Activated CD4-positive, alpha-beta T cell treated with anti-CD3 and anti-CD28 coated beads, Interleukin-2, amount 50 U/mL, for 24 hours (primary cell): ENCODE measurements around the gene LHX1.

ENCODE experiments used
- DNase-seq, 2 donors: peaks; one replicate each; pipeline ENCODE4 v3.0.0-alpha.2; 2020; ENCODE audit warnings: low read depth in 1 of 2, low spot score in 1 of 2

The LHX1 gene

DNA sequence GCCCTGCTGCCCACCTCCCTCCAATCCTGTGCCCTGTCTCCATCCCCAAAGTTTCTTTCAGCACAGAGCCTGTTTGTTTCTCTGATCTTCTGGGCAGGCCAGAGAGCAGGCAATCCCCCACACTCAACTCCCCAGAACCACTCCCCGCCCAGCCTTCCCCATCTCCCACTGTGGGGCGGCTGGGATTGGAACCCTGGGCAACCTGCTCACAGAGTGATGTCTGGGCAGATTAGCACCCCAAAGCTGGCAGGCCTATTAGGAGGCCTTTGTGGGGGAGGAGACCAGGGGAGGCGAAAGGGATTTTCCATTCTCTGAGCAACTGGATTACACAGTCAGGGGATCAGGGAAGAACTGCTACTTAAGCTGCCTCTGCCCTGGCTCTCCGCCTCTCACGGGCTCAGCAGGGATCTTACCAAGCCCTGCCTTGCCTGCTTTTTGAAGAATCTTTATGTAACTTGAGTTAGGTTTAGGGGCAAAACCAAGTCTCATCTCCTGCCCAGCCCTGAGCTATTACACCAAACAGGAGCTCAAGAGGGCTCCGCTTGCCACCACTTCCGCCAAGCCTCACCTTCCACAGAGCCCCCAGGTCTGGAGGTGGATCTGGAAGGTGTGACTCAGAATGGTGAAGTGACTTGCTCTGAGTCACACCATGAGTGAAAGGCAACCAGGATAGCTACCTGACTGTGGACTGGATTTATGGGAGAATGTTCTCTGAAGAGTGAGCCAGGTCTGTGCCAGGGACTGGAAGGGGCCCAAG lies 16.0 kb upstream of the LHX1 start:
- peak; percentile 27 to 71 for DNase-seq

DNA sequence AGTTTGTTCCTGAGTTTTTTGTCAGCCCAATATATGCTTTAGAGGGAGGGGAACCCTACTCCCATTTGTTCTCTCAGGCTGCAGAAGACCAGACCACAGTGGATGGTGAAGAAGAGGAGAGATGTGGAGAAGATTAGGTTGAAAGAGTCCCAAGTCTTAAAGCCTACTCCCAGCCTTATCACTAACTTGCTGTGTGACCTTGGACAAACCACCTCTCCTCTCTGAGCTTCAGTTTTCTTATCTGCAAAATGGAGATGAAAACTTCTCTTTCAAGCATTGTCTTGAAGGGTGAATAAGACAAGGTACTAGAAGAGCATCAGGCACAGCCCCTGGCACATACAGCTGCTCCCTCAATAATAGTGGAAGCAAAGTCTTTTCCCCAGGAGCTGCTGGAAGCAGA lies 15.1 kb upstream of the LHX1 start:
- no peak for DNase-seq

DNA sequence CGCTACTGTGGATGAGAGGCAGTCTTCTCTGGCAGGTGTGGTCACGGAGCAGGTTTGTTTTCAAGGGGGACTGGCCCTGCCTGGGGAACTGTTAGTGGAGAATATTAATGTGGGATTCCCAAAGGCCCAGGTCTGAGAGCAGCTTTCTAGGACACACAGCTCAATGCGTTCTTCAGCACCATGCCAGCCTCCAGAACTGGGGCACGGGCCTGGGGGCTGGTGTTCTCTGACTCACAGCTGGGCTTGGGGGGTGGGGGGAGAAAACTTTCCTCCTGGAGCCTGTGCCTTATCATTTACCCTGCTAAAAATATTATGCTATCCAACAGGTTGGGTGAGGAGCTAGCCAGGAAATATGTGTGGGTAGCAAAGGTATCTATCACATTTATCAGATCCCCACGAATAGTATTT lies 13.5 kb upstream of the LHX1 start:
- no peak for DNase-seq

DNA sequence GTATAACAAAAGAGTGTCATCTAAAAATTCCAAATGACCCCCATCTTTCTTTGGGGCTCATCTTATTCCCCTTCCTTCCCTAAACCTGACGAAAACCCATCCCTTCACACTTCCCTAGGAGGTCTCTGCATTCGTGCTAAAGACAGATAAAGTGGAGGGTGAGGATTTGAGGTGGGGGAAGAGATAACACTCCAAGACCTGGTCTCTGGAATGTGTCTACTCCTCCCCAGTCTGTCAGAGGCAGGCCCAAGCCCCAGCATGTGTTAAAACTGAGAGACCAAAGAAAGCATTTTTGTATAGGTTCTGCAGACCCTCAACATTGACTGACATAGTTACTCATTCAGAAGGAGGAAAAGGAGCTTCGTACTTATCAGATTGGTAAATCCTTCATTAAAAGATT lies 11.0 kb upstream of the LHX1 start:
- no peak for DNase-seq

- DNase-seq = no peak
These were observed 10.6 kb upstream of the LHX1 start for GRCh38 chr17:36926701-36927100.

- DNase-seq = no peak
These were observed 8.6 kb upstream of the LHX1 start for GRCh38 chr17:36928471-36929345.

DNA sequence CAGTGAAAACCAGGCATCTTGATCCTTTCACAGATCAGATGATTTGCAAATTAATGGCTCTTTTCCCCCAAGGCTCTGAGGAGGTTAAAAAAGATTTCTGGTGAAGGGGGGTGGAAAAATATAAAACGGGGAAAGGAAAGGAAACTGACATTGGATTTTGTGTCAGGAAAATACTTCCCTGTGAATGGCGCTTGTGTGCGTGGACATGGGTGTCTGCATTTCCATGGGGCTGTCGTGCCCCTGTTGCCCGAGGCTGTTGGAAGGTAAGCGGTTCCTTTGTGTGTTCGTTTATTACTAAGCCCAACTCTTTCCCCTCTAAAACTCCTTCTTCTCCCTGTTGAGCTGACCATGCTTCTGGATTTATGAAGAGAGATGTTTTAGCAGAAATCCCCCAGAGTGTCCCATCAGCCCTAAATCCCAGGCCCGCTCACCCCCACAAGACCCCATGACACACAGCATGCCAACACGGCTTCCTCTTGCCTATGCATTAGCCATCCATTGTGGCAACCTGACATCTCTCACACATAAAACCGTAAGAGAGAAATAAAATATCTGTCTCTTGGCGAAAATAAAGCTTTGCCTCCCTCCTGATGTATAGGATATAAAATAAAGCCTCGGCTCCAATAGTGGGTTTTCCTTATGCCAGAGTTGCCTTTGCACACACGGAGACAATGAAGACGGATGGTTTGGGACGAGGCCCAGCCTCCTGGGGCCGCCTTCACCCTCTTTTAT lies 7.3 kb upstream of the LHX1 start:
- DNase-seq = no peak

GRCh38 chr17:36930583-36930900 lies 6.7 kb upstream of the LHX1 start:
- DNase-seq = no peak

- no peak for DNase-seq
These were observed 6.1 kb upstream of the LHX1 start for GRCh38 chr17:36931096-36931696.

- no peak for DNase-seq
These were observed 5.4 kb upstream of the LHX1 start for GRCh38 chr17:36931697-36932382.

DNA sequence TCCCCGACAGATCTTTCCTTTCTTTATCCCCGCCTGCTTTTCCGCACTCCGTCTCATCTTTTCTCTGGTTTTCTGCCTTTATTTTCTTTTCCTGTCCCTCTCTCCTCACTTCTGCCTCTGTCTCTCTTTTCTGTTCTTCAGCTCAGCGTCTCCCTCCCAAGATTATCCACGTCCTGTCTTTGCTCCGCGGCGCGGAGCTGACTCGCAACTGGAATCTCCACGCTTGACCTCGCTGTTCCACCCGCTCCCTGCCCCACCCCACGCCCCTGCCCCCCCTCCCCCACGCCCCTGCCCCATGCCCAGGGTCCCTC lies 4.9 kb upstream of the LHX1 start:
- DNase-seq = no peak

DNA sequence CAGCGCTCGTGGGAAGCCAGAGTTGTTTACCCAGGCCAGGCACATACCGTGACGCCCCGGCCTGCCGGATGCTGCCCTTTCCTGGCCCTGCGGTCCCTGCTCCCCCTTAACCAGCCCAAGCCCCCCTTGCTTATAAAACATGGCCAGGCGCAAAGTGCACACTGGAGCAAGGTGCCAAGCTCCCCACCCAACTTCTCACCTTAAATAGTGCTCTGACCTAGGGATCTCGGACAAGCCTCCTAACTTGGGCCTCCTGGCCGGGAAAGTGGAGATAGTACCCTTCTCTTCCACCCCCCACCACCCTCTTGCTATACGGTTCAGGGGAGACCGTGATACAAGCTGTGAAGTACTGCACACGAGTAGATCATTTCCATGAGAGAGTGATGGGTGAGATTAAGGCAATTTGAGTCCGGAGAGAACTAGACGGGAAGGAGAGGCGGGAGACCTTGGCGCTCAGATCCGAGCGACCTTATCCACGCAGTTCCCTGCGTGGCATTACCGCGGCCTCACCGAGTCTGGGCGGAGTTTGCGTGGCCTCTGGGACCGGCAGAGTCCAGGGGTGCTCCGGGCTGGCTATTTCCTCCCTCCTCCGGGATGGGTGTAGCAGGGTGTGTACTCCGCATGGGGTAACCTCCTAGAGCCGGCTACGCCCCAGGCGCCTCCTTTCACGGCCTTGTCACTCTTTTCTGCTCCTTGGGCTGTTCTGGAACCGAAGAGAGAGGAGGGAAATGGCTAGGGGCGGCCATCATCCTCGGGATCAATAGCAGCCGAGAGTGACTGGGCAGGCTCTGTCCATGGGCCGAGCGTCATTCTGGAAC lies 4.4 kb upstream of the LHX1 start:
- no peak for DNase-seq

- no peak for DNase-seq
These were observed 3.6 kb upstream of the LHX1 start for GRCh38 chr17:36933512-36934143.

DNA sequence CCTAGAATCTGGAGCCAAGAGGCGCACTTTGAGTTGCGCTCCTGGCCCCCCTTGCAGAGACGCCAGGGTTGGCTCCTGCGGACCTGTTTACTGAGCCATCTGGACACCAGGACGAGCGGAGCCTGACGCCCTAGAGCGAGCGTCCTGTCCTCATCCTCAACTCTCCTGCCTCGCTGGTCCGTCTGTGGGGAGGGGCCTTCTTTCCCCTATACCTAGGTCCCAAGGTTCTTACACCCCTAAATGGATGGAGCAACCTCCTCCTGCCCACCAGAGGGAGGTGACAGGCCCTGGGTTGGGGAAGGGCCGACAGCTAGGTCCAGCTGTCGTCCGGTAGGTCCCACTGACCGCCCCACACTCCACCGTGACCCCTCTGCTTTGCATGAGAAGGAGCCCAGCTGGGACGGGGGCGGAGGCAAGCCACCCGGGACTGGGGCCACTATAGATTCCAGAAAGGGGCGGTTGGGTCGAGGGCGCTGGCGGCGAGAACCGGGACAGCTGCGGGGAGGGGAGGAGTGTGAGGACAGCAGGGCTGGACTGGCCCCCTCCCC lies 3.1 kb upstream of the LHX1 start:
- DNase-seq = no peak

DNA sequence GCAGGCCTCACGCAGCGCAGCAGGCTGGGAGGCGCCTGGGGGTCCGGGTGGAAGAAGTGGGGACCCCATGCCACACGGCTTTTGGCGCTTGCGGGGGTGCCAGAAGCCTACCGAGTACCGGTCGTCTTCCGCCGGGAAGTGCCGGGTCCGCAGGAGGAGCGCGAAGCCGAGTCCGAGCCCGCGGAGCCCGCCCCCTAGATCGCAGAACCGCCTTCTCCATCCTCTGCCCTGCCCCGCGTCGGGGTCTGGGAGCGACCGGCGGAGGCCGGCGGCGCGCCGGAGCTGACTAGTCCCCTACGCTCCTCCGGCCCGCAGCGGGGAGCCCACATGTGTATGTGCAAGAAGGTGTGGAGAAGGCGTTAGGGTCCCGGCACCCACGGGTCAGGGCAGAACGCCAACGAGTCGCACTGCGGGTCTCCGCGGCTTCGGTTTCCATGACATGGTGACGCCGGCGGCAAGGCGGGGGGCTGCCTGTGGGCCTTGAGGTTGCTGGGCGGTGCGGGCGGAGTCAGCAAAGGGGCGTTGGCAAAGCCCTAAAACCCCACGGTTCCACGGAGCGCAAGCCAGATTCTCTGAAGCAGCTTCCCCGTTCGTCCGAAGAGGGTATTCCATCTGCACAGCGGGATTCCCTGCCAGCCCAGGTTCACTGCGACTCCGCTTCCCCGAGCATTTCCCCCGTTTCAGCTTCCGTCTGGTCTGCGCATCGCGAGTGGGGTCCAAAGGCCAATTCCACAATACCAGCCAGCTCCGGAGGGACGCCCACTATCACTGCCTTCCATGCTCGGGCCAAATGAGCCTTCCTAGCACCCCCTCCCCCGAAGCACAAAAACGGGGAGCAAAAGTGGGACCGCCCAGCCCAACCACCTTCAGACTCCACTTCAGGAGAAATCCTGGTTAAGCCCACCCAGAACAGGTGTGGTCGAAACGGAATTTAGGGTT lies 2.3 kb upstream of the LHX1 start:
- no peak for DNase-seq

GRCh38 chr17:36935671-36936454 lies 1.4 kb upstream of the LHX1 start:
- no peak for DNase-seq

- DNase-seq = no peak
These were observed 747 bp upstream of the LHX1 start for GRCh38 chr17:36936455-36937000.
